Glutamatergic neuron (in vitro differentiated cells): Measurements from ENCODE around the gene GRB10. TPM values are rescaled to one million over a fixed set of nuclear protein-coding genes. Genes with fewer than 3 reads are reported as not detected.

Experiments
- DNase-seq: peaks from one replicate; pipeline ENCODE4 v3.0.0; 2022
- H3K27ac Mint-ChIP-seq: one replicate; pipeline ENCODE4 v1.8.0; 2020; ENCODE audit warnings: mild to moderate bottlenecking, mixed read lengths, inconsistent platforms; ENCODE audit not compliant: unreplicated experiment
- H3K27me3 Mint-ChIP-seq: one replicate; pipeline ENCODE4 v1.8.0; 2020; ENCODE audit warnings: mild to moderate bottlenecking, moderate library complexity, mixed read lengths, inconsistent platforms; ENCODE audit not compliant: unreplicated experiment
- H3K36me3 Mint-ChIP-seq: one replicate; pipeline ENCODE4 v1.8.0; 2020; ENCODE audit warnings: mild to moderate bottlenecking, mixed read lengths, inconsistent platforms; ENCODE audit not compliant: unreplicated experiment
- H3K4me1 Mint-ChIP-seq: one replicate; pipeline ENCODE4 v1.8.0; 2020; ENCODE audit warnings: mild to moderate bottlenecking, low read depth, mixed read lengths, inconsistent platforms; ENCODE audit not compliant: unreplicated experiment
- H3K4me3 Mint-ChIP-seq: one replicate; pipeline ENCODE4 v1.8.0; 2020; ENCODE audit warnings: mild to moderate bottlenecking, mixed read lengths, inconsistent platforms; ENCODE audit not compliant: unreplicated experiment
- H3K9me3 Mint-ChIP-seq: one replicate; pipeline ENCODE4 v1.8.0; 2020; ENCODE audit warnings: mild to moderate bottlenecking, moderate library complexity, mixed read lengths, inconsistent platforms; ENCODE audit not compliant: unreplicated experiment
- CTCF ChIP-seq: fragments of 200-600 bp; sonication (generic); IDR thresholded peaks from one replicate; pipeline ENCODE4 v1.5.0; 2021; ENCODE audit not compliant: partially characterized antibody, unreplicated experiment
- total RNA-seq: library from RNA; stranded (reverse); fragmentation: NEBNext Ultra II Directional; extraction: Animal tissue kit (Norgen Biotek cat#: 25700); gene quantifications from one replicate; pipeline ENCODE4 v1.2.1, GENCODE V29; 2021; ENCODE audit not compliant: unreplicated experiment

Gene GRB10
- total RNA-seq, 1 donor from 2014 or later, result 182 TPM

DNA sequence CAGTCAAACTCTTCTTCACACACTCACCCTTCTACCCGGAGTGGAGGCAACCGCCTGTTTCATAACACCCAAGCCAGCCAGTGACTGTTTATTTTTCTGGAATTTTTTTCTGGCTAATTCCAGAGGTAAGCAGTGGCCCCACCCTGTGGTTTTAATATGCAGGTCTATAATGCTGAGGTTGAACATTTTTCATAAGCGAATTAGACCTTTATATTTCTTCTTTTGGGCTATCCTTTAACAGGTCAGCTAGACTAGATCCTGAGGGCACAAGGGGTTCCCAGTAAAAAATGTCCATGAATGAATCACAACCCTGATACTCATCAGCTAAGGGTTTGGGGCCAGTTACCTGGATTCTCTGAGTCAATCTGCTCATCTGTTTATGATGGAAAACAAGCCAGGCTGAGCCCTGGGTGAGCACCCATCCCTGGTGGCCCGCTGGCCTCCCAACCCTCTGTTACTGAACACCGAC, 76.2 kb downstream of the GRB10 start:
- no peak for TF ChIP-seq CTCF
- Mint-ChIP-seq H3K36me3 (no peaks in the 10 kb centered on the region), H3K4me1 (peaks cover 19% of the 10 kb centered on the region), H3K27ac (no peak overlapping the region), H3K4me3 (no peak overlapping the region), H3K9me3 (no peaks in the 10 kb centered on the region), H3K27me3 (no peaks in the 10 kb centered on the region)
- no peak for DNase-seq

- Mint-ChIP-seq H3K9me3 (no peaks in the 10 kb centered on the region), H3K27ac (no peak overlapping the region), H3K4me1 (peaks cover 13% of the 10 kb centered on the region), H3K27me3 (no peaks in the 10 kb centered on the region), H3K36me3 (no peaks in the 10 kb centered on the region), H3K4me3 (no peak overlapping the region)
- DNase-seq, result no peak
- TF ChIP-seq CTCF, result no peak
Measured at GRCh38 chr7:50704844-50705243, 77.9 kb downstream of the GRB10 start.

DNA sequence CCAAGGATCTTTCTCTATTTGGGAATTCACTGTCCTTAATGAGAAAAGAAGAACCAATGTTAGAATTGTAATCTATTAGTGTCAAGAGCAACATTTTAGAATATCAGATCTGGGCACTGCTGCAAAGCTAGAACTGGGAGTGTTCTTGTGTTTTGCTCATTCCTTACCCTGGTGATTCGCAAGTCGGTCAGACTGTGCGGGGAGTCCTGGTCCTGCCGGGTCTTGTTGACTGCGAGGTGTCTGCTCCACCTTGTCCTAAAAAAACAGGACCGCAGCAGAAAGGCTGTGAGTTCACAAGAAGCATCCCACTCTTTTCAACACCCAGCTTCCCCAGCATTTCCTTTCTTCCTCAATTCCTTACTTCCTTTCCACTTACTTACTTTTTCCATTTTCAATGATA, 79.0 kb downstream of the GRB10 start:
- H3K9me3 Mint-ChIP-seq, result no peaks in the 10 kb centered on the region
- no peak for DNase-seq
- no peak overlapping the region for H3K27ac Mint-ChIP-seq
- H3K4me1 Mint-ChIP-seq, result peaks cover 13% of the 10 kb centered on the region
- no peaks in the 10 kb centered on the region for H3K36me3 Mint-ChIP-seq
- no peaks in the 10 kb centered on the region for H3K27me3 Mint-ChIP-seq
- H3K4me3 Mint-ChIP-seq, result no peak overlapping the region
- TF ChIP-seq CTCF, result no peak

- no peak for TF ChIP-seq CTCF
- peaks cover 5% of the 10 kb centered on the region for H3K4me1 Mint-ChIP-seq
Measured at GRCh38 chr7:50699143-50699542, 83.6 kb downstream of the GRB10 start.

DNA sequence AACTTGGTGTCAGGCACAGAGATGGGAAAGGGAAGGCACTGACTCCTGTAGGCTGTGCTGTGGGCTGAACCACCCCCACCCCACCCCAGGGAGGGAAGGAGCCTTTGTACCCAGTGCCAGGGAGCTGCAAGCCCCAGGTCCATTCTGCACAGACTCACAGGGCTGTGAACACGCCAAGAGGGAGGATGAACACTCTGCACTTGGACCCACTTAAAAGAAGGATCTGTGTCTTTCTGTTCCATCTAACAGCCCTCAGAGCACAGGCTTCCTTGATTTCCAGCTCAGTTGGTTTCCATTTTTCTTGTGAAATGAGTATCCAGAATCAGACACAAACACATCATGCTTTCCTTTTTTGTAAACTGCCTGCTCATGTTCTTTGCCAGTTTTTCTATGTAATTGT, 84.9 kb downstream of the GRB10 start:
- DNase-seq, result no peak
- Mint-ChIP-seq H3K4me1 (peaks cover 8% of the 10 kb centered on the region), H3K36me3 (peaks cover 5% of the 10 kb centered on the region), H3K27ac (no peak overlapping the region), H3K27me3 (no peaks in the 10 kb centered on the region), H3K9me3 (peaks cover 2% of the 10 kb centered on the region), H3K4me3 (no peak overlapping the region)
- TF ChIP-seq CTCF, result no peak

More at GRCh38 chr7:50699143-50699542, 83.6 kb downstream of the GRB10 start:
- no peak for DNase-seq
- Mint-ChIP-seq H3K9me3 (peaks cover 2% of the 10 kb centered on the region), H3K4me3 (no peak overlapping the region), H3K36me3 (peaks cover 5% of the 10 kb centered on the region), H3K27ac (no peak overlapping the region), H3K27me3 (no peaks in the 10 kb centered on the region)
